Activated naive CD4-positive, alpha-beta T cell treated with Interleukin-2 at 50 U/mL for 16 hours (primary cell): ENCODE data around the gene SGCD.
"Not testable (repeated sequence)": the region's sequence is repeated elsewhere in the genome, so short reads cannot be mapped to it uniquely, and the experiment has no call there.

Source experiments
- DNase-seq: peaks from one replicate; pipeline ENCODE4 v3.0.0-alpha.2; 2020

SGCD gene

GRCh38 chr5:156589104-156589945 is 262.4 kb downstream of the SGCD start:
- DNase-seq, result no peak

GRCh38 chr5:156589946-156590216 is 262.9 kb downstream of the SGCD start:
- no peak for DNase-seq

- no peak for DNase-seq
These were observed 264.0 kb downstream of the SGCD start for GRCh38 chr5:156590978-156591377.

- no peak for DNase-seq
These were observed 264.7 kb downstream of the SGCD start for GRCh38 chr5:156591631-156592030.

- no peak for DNase-seq
These were observed 266.6 kb downstream of the SGCD start for GRCh38 chr5:156593546-156593945.

GRCh38 chr5:156594406-156594805 is 267.4 kb downstream of the SGCD start:
- DNase-seq, result no peak

- no peak for DNase-seq
These were observed 268.3 kb downstream of the SGCD start for GRCh38 chr5:156595132-156595787.

GRCh38 chr5:156597276-156597675 is 270.3 kb downstream of the SGCD start:
- no peak for DNase-seq

- no peak for DNase-seq
These were observed 272.0 kb downstream of the SGCD start for GRCh38 chr5:156598964-156599363.

GRCh38 chr5:156610582-156610981 is 283.6 kb downstream of the SGCD start:
- not testable (repeated sequence) for DNase-seq

GRCh38 chr5:156615901-156616300 is 288.9 kb downstream of the SGCD start:
- DNase-seq, result no peak

- DNase-seq, result no peak
These were observed 290.5 kb downstream of the SGCD start for GRCh38 chr5:156617426-156617825.

GRCh38 chr5:156618601-156619000 is 291.6 kb downstream of the SGCD start:
- DNase-seq, result no peak

- DNase-seq, result no peak
These were observed 294.8 kb downstream of the SGCD start for GRCh38 chr5:156621719-156622118.

GRCh38 chr5:156623381-156624040 is 296.5 kb downstream of the SGCD start:
- DNase-seq, result no peak

GRCh38 chr5:156624686-156625085 is 297.7 kb downstream of the SGCD start:
- no peak for DNase-seq

GRCh38 chr5:156628421-156628820 is 301.5 kb downstream of the SGCD start:
- DNase-seq, result no peak

GRCh38 chr5:156631005-156631404 is 304.0 kb downstream of the SGCD start:
- no peak for DNase-seq

GRCh38 chr5:156634301-156634700 is 307.3 kb downstream of the SGCD start:
- DNase-seq, result no peak

- no peak for DNase-seq
These were observed 313.8 kb downstream of the SGCD start for GRCh38 chr5:156640691-156641241.

- no peak for DNase-seq
These were observed 314.7 kb downstream of the SGCD start for GRCh38 chr5:156641686-156642085.

GRCh38 chr5:156647034-156647451 is 320.1 kb downstream of the SGCD start:
- no peak for DNase-seq

- no peak for DNase-seq
These were observed 327.5 kb downstream of the SGCD start for GRCh38 chr5:156654444-156654843.

GRCh38 chr5:156655732-156656131 is 328.8 kb downstream of the SGCD start:
- no peak for DNase-seq
